Fibroblast of villous mesenchyme (primary cell): Measurements from ENCODE around the gene POU6F1. TPM values are rescaled to one million over a fixed set of nuclear protein-coding genes. Genes with fewer than 3 reads are reported as not detected.
"Not testable (repeated sequence)": the region's sequence is repeated elsewhere in the genome, so short reads cannot be mapped to it uniquely, and the experiment has no call there.

ENCODE experiments used
- DNase-seq: peaks from one replicate; pipeline ENCODE4 v3.0.0-alpha.2; 2010; ENCODE audit warnings: low read depth
- H3K4me3 ChIP-seq: 2 replicates; pipeline ENCODE4 v1.5.1; 2011; ENCODE audit warnings: low read depth, mild to moderate bottlenecking, low read length
- total RNA-seq: library from RNA; depleted of rRNA; stranded (reverse); fragments of >200 nt; gene quantifications from 2 replicates; pipeline ENCODE4 v1.2.3, GENCODE V29; 2012
- TF ChIP-seq, protein P1 (sequence below): IDR thresholded peaks from 2 replicates; pipeline ENCODE4 v1.5.1; 2012; ENCODE audit warnings: low read depth, mild to moderate bottlenecking, low read length; ENCODE audit not compliant: insufficient read depth

Gene POU6F1, protein sequence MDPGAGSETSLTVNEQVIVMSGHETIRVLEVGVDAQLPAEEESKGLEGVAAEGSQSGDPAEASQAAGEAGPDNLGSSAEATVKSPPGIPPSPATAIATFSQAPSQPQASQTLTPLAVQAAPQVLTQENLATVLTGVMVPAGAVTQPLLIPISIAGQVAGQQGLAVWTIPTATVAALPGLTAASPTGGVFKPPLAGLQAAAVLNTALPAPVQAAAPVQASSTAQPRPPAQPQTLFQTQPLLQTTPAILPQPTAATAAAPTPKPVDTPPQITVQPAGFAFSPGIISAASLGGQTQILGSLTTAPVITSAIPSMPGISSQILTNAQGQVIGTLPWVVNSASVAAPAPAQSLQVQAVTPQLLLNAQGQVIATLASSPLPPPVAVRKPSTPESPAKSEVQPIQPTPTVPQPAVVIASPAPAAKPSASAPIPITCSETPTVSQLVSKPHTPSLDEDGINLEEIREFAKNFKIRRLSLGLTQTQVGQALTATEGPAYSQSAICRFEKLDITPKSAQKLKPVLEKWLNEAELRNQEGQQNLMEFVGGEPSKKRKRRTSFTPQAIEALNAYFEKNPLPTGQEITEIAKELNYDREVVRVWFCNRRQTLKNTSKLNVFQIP
- total RNA-seq, result 3.5 and 4.5 TPM in 2 replicates

DNA sequence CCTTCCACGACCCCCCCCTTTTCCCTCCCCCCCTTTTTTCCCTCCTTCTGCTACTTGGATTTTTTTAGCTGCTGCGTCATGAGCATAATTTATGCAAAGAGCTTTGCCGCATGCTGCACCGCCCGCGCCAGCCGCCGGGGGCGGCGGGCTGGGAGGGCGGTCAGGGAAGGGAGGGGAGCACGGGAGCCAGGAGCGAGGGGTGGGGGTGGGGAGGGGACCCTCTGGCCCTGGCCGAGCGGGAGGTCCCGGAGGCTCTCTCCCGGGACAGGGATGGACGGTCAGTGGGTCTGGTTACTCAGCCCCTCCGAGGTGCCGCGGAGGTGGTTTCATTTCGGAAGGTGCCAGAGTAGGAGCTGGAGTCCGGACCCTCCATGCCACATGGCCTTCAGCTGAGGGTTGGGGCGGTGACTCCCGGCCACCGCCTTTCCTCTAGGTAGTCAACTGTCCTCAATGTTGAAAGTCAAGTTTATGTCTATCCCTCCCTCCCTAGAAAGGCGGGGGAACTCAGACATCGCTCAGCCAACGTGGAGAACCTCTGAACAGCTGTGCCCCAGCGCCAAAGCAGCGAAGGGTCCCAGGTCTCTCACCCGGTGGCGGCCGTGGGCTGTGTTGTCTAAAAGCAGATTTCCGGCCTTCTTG is at the start of gene POU6F1:
Gene POU6F1, minus strand, starts transcription at position 95 of the 639 bp plus-strand sequence. CDS start 11,226 bp downstream, outside the sequence.
- TF ChIP-seq, protein P1, sequence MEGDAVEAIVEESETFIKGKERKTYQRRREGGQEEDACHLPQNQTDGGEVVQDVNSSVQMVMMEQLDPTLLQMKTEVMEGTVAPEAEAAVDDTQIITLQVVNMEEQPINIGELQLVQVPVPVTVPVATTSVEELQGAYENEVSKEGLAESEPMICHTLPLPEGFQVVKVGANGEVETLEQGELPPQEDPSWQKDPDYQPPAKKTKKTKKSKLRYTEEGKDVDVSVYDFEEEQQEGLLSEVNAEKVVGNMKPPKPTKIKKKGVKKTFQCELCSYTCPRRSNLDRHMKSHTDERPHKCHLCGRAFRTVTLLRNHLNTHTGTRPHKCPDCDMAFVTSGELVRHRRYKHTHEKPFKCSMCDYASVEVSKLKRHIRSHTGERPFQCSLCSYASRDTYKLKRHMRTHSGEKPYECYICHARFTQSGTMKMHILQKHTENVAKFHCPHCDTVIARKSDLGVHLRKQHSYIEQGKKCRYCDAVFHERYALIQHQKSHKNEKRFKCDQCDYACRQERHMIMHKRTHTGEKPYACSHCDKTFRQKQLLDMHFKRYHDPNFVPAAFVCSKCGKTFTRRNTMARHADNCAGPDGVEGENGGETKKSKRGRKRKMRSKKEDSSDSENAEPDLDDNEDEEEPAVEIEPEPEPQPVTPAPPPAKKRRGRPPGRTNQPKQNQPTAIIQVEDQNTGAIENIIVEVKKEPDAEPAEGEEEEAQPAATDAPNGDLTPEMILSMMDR, result peak; percentile 62
- peak within 1 kb of the TSS; percentile 77 for H3K4me3 ChIP-seq
- peak; percentile 76 for DNase-seq

DNA sequence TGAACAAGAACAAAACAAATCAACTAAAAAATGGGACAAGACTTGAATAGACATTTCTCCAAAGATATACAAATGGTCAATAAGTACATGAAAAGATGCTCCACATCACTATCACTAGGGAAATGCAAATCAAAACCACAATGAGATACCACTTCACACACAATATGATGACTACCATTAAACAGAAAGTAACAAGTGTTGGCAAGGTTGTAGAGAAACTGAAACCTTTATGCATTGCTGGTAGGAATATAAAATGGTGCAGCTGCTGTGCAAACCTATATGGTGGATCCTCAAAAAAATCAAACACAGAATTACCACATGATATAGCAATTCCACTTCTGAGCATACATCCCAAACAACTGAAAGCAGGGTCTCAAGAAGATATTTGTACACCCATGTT is 47.2 kb upstream of the POU6F1 start:
- no peak for DNase-seq
- TF ChIP-seq, protein P1, result no peak
- H3K4me3 ChIP-seq, result no peak overlapping the region

DNA sequence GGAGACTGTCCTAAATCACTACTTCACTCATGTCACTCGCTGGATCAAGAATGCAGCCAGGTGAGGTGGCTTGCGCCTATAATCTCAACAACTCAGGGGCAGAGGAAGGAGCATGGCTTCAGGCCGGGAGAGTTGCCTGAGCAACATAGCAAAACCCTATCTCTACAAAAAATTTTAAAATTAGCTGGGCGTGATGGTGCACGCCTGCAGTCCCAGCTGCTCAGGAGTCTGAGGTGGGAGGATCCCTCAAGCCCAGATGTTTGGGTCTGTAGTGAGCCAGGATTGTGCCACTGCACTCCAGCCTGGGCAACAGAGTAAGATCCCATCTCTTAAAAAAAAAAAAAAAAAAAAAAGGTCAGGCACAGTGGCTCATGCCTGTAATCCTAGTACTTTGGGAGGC is 46.4 kb upstream of the POU6F1 start:
- no peak for DNase-seq
- no peak overlapping the region for H3K4me3 ChIP-seq
- TF ChIP-seq, protein P1, result no peak

DNA sequence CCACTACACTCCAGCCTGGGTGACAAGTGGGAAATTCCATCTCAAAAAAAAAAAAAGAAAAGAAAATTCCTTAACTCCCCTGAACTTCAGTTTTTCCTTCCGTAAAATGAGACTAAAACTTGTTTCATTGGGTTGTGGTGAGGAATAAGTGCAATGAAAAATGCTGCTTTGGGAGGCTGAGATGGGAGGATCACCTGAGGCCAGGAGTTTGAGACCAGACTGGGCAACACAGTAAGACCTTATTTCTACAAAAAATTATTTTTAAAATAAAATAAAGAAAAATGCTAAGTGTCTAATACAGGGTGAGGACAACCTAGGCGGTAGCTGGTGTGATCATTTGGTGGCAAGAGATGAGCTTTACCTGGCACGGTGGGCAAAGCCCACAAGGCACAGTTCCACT is 45.5 kb upstream of the POU6F1 start:
- DNase-seq, result no peak
- no peak overlapping the region for H3K4me3 ChIP-seq
- TF ChIP-seq, protein P1, result no peak

DNA sequence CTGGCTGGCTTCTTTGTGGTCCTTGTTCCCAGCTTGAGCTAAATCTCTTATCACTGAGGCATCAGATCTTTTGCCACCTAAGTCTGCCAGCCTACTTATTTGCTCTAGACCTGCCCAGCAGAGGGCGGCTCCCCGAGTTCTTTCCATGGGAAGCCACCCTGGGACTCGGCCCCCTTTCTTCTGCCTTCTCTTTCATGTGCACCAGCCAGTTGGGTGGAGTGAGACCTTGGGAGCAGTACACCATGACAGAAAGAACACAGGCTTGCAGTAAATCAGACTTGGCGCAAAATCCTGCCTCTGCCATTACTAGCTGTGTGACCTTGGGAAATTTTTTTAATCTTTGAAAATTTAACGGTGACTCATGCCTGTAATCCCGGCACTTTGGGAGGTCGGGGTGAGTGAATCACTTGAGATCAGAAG is 44.9 kb upstream of the POU6F1 start:
- DNase-seq, result peak; percentile 28
- H3K4me3 ChIP-seq, result no peak overlapping the region
- TF ChIP-seq, protein P1, result peak; percentile 16

DNA sequence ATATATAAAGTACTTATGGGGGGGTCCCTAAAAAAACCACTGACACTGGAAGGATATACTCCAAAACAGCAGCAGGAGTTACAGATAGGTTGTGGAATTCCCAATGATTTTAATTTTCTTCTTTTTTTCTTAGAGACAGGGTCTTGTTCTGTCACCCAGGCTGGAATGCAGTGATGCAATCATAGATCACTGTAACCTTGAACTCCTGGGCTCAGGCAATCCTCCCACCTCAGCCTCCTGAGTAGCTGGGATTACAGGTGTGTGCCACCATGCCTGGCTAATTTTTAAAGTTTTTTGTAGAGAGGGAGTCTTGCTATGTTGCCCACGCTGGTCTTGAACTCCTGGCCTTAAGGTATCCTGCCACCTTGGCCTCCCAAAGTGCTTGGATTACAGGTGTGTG is 41.7 kb upstream of the POU6F1 start:
- DNase-seq, H3K4me3 ChIP-seq: not testable (repeated sequence)

DNA sequence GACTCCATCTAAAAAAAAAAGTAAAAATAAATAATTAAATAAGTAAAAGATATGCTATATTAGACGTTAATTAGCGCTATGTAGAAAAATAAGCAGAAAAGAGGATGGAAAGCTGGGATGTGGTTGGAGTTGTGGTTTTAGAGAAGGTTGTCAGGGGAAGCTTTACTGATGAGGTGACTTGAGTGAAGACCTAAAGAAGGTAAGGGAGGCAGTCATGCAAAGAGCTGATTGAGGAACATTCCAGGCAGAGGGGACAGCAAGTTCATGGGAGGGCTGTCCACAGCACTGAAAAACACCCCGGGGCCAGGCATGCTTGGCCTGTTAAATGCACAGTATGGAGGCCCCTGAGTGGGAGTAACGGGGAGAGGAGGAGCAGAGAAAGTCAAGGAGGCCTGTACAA is 36.7 kb upstream of the POU6F1 start:
- TF ChIP-seq, protein P1, result no peak
- DNase-seq, result no peak
- H3K4me3 ChIP-seq, result no peak overlapping the region
